Activated CD8-positive, alpha-beta memory T cell treated with anti-CD3 and anti-CD28 coated beads, Interleukin-2, amount 10 ng/mL, durations not matched to agents 7 days and 5 days (primary cell): ENCODE results near the gene DDX52. TPM values are rescaled to one million over a fixed set of nuclear protein-coding genes. Genes with fewer than 3 reads are reported as not detected.

ENCODE experiments used
- microRNA-seq: library from miRNA; unstranded; fragments of <30 nt; microRNA quantifications from one replicate; pipeline ENCODE4 v1.2.0, GENCODE V29; 2022
- total RNA-seq, 2 experiments: library from RNA; stranded (reverse); gene quantifications; one replicate each; pipeline ENCODE4 v1.2.3, GENCODE V29; 2021

Gene DDX52
- total RNA-seq, 2 experiments from 2014 or later: 27.7 to 35.9 TPM

Small RNA genes within 50 kb of the gene (microRNA-seq; reads per million reads assigned to microRNA genes)
- gene MIR378J: not detected

Other genes with a start within 250 kb of the DDX52 start
- gene ACACA, start 236.6 kb downstream of the DDX52 start, total RNA-seq: 10 to 100 TPM; 55.4 to 69.7 TPM
- 10 to 100 TPM; 42.2 to 50.4 TPM for gene TADA2A, start 236.6 kb downstream of the DDX52 start, total RNA-seq
- gene DUSP14, start 153.6 kb downstream of the DDX52 start, total RNA-seq: 10 to 100 TPM; 11.4 to 16.9 TPM
- 100 to 1,000 TPM in 1 of 2 experiments, 10 to 100 TPM in 1; 90.8 to 122 TPM for gene SYNRG, start 34.0 kb downstream of the DDX52 start, total RNA-seq
- gene HNF1B, start 101.6 kb upstream of the DDX52 start, total RNA-seq: 1 to 10 TPM in 1 of 2 experiments, not detected in 1; 1.9 TPM